ENCODE measurements around the gene NUTM1.

GRCh38 chr15:34359416-34359815 lies 16.3 kb downstream of the NUTM1 start:
- no peak for TF ChIP-seq E2F4 (CRISPR knock-in tag; IDR thresholded peaks at IDR 0.05; ENCODE audit: borderline replicate concordance, low read depth)
- no peak for TF ChIP-seq ZNF396 (CRISPR knock-in tag; IDR thresholded peaks at IDR 0.05; ENCODE audit: borderline replicate concordance)
- TF ChIP-seq TEAD4 (CRISPR knock-in tag; IDR thresholded peaks at IDR 0.05): no peak
- no peak for TF ChIP-seq CTCF (IDR thresholded peaks at IDR 0.05)
- TF ChIP-seq FOXJ3 (CRISPR knock-in tag; IDR thresholded peaks at IDR 0.05; ENCODE audit: borderline replicate concordance): no peak
- no peak for TF ChIP-seq ATF2 (CRISPR knock-in tag; IDR thresholded peaks at IDR 0.05; ENCODE audit: borderline replicate concordance, low read depth)
- TF ChIP-seq ZNF121 (CRISPR knock-in tag; IDR thresholded peaks at IDR 0.05): no peak
